IPS-18c (cell line): ENCODE results near the gene PCSK9.

Source experiments
- H3K4me3 ChIP-seq: 2 replicates; pipeline ENCODE4 v1.7.0; 2013; ENCODE audit warnings: low read depth, mild to moderate bottlenecking, low read length, moderate library complexity; ENCODE audit not compliant: insufficient read depth
- H3K9me3 ChIP-seq: one replicate; pipeline ENCODE4 v1.6.1; 2013; ENCODE audit warnings: mild to moderate bottlenecking, low read length, moderate library complexity; ENCODE audit not compliant: control insufficient read depth, insufficient read depth

Gene PCSK9

GRCh38 chr1:55062801-55063576 lies 23.6 kb downstream of the PCSK9 start:
- Histone ChIP-seq H3K9me3 (no peaks in the 10 kb centered on the region), H3K4me3 (no peak overlapping the region)

GRCh38 chr1:55063577-55063942 lies 24.2 kb downstream of the PCSK9 start:
- Histone ChIP-seq H3K9me3 (no peaks in the 10 kb centered on the region), H3K4me3 (no peak overlapping the region)

GRCh38 chr1:55064071-55064581 lies 24.8 kb downstream of the PCSK9 start:
- no peaks in the 10 kb centered on the region for H3K9me3 ChIP-seq

GRCh38 chr1:55064861-55065263 lies 25.5 kb downstream of the PCSK9 start:
- Histone ChIP-seq H3K4me3 (no peak overlapping the region), H3K9me3 (no peaks in the 10 kb centered on the region)

More at GRCh38 chr1:55064071-55064581, 24.8 kb downstream of the PCSK9 start:
- H3K4me3 ChIP-seq: no peak overlapping the region

- Histone ChIP-seq H3K4me3 (no peak overlapping the region), H3K9me3 (no peaks in the 10 kb centered on the region)
Measured at GRCh38 chr1:55065648-55066047, 26.3 kb downstream of the PCSK9 start.

GRCh38 chr1:55067022-55067778 lies 27.9 kb downstream of the PCSK9 start:
- no peak overlapping the region for H3K4me3 ChIP-seq
- no peaks in the 10 kb centered on the region for H3K9me3 ChIP-seq

- no peaks in the 10 kb centered on the region for H3K9me3 ChIP-seq
- no peak overlapping the region for H3K4me3 ChIP-seq
Measured at GRCh38 chr1:55067914-55068313, 28.6 kb downstream of the PCSK9 start.

GRCh38 chr1:55068638-55069037 lies 29.3 kb downstream of the PCSK9 start:
- H3K9me3 ChIP-seq: no peaks in the 10 kb centered on the region
- H3K4me3 ChIP-seq: no peak overlapping the region

- H3K9me3 ChIP-seq: no peaks in the 10 kb centered on the region
- no peak overlapping the region for H3K4me3 ChIP-seq
Measured at GRCh38 chr1:55069280-55069679, 29.9 kb downstream of the PCSK9 start.

- Histone ChIP-seq H3K9me3 (no peaks in the 10 kb centered on the region), H3K4me3 (no peak overlapping the region)
Measured at GRCh38 chr1:55070293-55071164, 31.2 kb downstream of the PCSK9 start.

GRCh38 chr1:55071477-55071876 lies 32.1 kb downstream of the PCSK9 start:
- no peaks in the 10 kb centered on the region for H3K9me3 ChIP-seq
- H3K4me3 ChIP-seq: no peak overlapping the region

- Histone ChIP-seq H3K4me3 (no peak overlapping the region), H3K9me3 (no peaks in the 10 kb centered on the region)
Measured at GRCh38 chr1:55073187-55073916, 34.0 kb downstream of the PCSK9 start.

- Histone ChIP-seq H3K9me3 (no peaks in the 10 kb centered on the region), H3K4me3 (no peak overlapping the region)
Measured at GRCh38 chr1:55074455-55074854, 35.1 kb downstream of the PCSK9 start.

- Histone ChIP-seq H3K9me3 (no peaks in the 10 kb centered on the region), H3K4me3 (no peak overlapping the region)
Measured at GRCh38 chr1:55076356-55076755, 37.0 kb downstream of the PCSK9 start.

GRCh38 chr1:55078470-55078869 lies 39.1 kb downstream of the PCSK9 start:
- Histone ChIP-seq H3K9me3 (no peaks in the 10 kb centered on the region), H3K4me3 (no peak overlapping the region)

- Histone ChIP-seq H3K9me3 (no peaks in the 10 kb centered on the region), H3K4me3 (no peak overlapping the region)
Measured at GRCh38 chr1:55079651-55080050, 40.3 kb downstream of the PCSK9 start.
